GM12878 (cell line): Measurements from ENCODE around the gene ARHGAP9.

Experiments
- BCL11A ChIP-seq: IDR thresholded peaks from 2 replicates; pipeline ENCODE4 v1.6.1; 2011; ENCODE audit warnings: low read depth, low read length
- CTCF ChIP-seq, 3 experiments: IDR thresholded peaks in 2 of 3; conservative IDR thresholded peaks in 1 of 3; 2 replicates each; pipeline ENCODE4 v1.5.1; 2011; ENCODE audit warnings: low read depth in 3 of 3, low read length in 3 of 3, mild to moderate bottlenecking in 3 of 3, control low read depth in 2 of 3, moderate library complexity in 2 of 3, inconsistent platforms in 1 of 3, mixed read lengths in 1 of 3; ENCODE audit not compliant: control insufficient read depth in 2 of 3, insufficient read depth in 1 of 3; ENCODE audit errors: extremely low read depth in 1 of 3
- MYC ChIP-seq: IDR thresholded peaks from 2 replicates; pipeline ENCODE4 v1.6.1; 2011; ENCODE audit warnings: mild to moderate bottlenecking, low read length, moderate library complexity, inconsistent platforms; ENCODE audit not compliant: insufficient read depth, insufficient replicate concordance, insufficient read length, severe bottlenecking
- NRF1 ChIP-seq: conservative IDR thresholded peaks from 2 replicates; pipeline ENCODE4 v1.6.1; 2011; ENCODE audit warnings: mild to moderate bottlenecking, low read depth, low read length, improper control_type of control experiment
- POLR2AphosphoS2 ChIP-seq: IDR thresholded peaks from 2 replicates; pipeline ENCODE4 v1.6.1; 2011; ENCODE audit warnings: low read depth, mild to moderate bottlenecking, low read length, improper control_type of control experiment, moderate library complexity
- SUZ12 ChIP-seq: fragments of 200-600 bp; sonication (generic); IDR thresholded peaks from one replicate; pipeline ENCODE4 v1.6.1; 2018; ENCODE audit warnings: antibody characterized with exemption, mild to moderate bottlenecking; ENCODE audit not compliant: unreplicated experiment

- no peak for TF ChIP-seq CTCF (IDR thresholded peaks at IDR 0.05 in 2 of 3, conservative IDR thresholded peaks at IDR 0.05 in 1 of 3; ENCODE audit: control insufficient read depth in 2 of 3, extremely low read depth in 1 of 3, insufficient read depth in 1 of 3, low read depth in 3 of 3, low read length in 3 of 3)
- no peak for TF ChIP-seq NRF1
- no peak for TF ChIP-seq POLR2AphosphoS2
- TF ChIP-seq BCL11A: no peak
- no peak for TF ChIP-seq SUZ12
- TF ChIP-seq MYC: no peak
These were observed 7.3 kb downstream of the ARHGAP9 start for GRCh38 chr12:57472391-57472790.
